DND-41 (cell line): ENCODE data around the gene GTPBP4.

Source experiments
- CTCF ChIP-seq: IDR thresholded peaks from 2 replicates; pipeline ENCODE4 v1.5.1; 2012; ENCODE audit warnings: borderline replicate concordance, low read length, moderate library complexity, mild to moderate bottlenecking; ENCODE audit not compliant: poor library complexity, severe bottlenecking; ENCODE audit errors: extremely low read depth
- EZH2 ChIP-seq: IDR thresholded peaks from 3 replicates; pipeline ENCODE4 v1.6.1; 2012; ENCODE audit warnings: borderline replicate concordance, low read depth, mild to moderate bottlenecking, moderate library complexity, low read length, inconsistent platforms; ENCODE audit not compliant: severe bottlenecking

DNA sequence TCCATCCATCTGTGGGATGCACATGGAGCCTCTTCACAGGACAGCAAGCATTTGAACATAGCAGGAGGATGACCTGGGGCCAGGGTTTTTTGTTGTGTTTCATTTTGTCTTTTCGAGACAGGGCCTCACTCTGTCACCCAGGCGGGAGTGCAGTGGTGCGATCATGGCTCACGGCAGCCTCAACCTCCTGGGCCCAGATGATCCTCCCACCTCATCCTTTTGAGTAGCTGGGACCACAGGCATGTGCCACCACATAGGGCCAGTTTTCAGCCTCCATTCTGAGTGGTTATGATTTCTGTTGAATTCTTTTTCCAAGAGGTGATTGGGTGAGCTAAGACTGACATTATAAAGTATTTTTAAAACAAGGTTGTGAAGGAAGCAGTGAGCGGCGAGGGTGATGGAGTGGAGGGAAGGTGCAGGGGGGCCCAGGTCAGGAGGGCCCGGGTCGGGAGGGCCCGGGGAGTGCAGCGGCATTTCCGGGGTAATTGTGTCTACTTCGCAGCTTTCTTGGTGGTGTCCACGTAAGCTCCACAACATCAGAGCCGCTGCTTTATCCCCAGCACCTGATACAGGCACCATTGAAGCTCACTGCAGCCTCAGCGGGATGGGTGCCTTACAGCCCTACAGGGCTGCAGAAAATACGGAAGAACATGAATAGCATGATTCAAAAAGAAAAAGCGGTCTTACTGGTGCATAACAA is 44.8 kb upstream of the GTPBP4 start:
- TF ChIP-seq CTCF = no peak
- TF ChIP-seq EZH2 = no peak
